Hippocampal formation (tissue), 2 donors: Measurements from ENCODE around the gene FOLR2.
"Not testable (repeated sequence)": the region's sequence is repeated elsewhere in the genome, so short reads cannot be mapped to it uniquely, and the experiment has no call there.

Source experiments
- DNase-seq, 2 donors: peaks; one replicate each; lab custom pipeline; 2025; lab: John Stamatoyannopoulos, UW

Gene FOLR2

GRCh38 chr11:72240461-72241290 is 24.1 kb downstream of the FOLR2 start:
- DNase-seq: no peak

DNA sequence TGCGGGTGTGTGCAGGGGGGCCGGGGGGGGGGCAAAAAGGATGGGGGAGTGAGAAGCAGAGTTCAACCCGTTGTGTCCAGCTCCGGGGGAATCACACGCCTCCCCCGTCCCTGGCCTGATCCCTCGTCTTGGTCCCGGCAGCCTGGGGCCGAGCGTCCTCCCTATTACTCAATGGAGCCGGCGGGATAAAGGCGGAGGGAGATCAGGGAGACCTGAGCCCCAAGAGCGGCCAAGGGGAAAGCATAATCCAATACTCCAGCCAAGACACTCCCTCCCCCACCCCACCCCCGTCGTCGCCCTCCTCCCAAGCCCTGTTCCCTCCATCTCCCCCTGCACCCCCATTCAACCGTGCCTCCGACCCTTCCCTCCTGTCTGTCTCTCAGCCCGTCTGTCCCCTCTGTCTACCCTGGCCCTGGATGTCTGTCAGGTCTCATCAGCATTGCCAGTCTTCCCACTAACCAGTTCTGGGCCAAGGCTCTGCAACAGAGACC is 24.7 kb downstream of the FOLR2 start:
- no peak for DNase-seq

DNA sequence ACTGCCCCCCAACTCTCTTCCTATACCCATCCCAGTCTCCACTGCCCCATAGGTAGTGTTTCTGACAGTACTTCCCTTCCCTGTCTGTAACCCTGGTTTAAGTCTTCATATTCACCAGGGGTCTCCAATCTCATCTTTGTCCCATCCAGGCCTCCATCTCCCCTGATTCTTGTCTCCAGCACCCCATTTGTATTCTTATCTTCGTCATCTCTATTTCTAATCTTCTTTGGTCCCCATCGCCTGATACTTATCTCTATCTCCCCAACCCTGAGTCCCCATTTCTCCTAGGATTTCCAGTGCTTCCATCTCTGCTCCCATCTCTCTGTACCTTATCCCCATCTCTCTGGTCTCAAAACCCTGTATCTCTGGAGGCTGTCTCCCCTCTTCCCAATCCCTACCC is 25.5 kb downstream of the FOLR2 start:
- no peak for DNase-seq

- no peak for DNase-seq
Observed at GRCh38 chr11:72243173-72244059, 26.8 kb downstream of the FOLR2 start.

DNA sequence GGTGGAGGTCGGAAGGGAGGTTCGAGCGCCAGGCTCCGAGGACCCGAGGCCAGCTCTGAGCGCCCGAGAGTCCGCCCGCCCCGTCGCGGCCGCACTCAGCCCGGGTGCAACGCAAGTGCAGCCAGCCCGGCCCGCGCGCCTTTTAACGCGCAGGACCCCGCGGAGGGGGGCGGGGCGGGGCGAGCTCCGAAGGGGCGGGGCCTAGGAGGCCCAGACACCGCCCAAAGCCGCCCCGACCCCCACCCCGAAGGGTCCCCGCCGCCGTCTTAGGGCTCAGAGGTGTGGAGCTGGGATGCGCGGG is 27.4 kb downstream of the FOLR2 start, which contains the start of gene PHOX2A:
Gene PHOX2A, minus strand, starts transcription at position 117 of the 301 bp plus-strand sequence. CDS start 172 bp downstream, outside the sequence.
- DNase-seq: no peak

DNA sequence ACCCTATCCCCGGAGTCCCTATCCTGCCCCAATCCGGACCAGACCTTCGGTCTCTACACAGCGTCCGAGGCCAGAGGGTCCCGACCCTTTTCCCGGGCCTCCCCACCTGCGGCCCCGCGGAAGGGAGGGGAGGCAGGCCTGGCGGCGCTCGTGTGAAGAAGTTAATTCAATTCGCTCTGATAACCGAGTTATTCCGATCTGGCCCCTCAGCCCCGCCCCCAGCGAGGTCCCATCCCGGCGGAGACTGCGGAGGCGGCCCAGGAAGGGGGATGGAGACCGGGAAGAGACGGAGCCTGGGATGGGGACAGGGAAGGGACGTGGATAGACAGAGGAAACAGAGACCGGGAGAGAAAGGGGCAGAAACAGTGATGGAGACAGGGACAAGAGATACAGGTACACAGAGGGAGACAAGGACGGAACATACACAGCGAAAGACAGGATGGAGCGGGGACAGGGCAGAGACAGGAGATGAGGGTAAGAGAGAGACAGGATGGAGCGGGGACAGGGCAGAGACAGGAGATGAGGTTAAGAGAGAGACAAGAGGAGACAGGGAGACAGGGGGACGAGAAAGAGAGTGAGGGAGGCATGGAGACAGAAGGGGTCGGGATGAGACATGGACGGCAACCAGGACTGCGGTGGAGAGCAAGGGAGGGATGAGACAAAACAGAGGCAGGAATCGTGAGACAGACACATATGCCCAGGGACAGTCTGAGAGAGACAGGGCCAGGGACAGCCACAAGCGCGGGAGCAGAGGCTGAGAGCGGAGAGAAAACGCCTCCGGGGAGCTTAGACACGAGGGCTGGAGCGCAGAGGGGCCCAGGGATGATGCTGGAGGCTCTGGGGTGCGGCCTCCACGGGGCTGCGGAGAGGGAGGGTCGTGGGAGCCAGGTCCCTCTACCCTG is 28.0 kb downstream of the FOLR2 start:
- no peak for DNase-seq

GRCh38 chr11:72245263-72245816 is 28.7 kb downstream of the FOLR2 start:
- no peak for DNase-seq

DNA sequence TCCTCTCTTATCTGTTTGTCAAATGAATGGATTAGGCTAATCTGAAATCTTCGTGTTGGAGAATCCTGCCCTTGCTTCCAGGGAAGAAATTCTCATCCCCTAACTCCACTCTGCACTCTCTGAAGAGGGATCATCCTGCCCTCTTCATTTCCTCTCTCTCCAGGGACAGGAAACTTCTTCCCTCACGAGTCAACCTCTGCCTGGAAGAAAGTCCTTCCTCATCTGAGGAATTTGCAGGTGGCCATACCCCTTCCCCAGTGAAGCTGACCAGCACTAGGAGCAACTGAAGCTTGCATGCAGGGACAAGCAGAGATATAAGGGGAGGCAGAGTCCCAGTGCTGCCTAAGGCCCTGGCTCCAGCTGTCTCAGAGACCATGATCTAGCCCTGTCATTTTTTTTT is 31.0 kb downstream of the FOLR2 start:
- DNase-seq: no peak

DNA sequence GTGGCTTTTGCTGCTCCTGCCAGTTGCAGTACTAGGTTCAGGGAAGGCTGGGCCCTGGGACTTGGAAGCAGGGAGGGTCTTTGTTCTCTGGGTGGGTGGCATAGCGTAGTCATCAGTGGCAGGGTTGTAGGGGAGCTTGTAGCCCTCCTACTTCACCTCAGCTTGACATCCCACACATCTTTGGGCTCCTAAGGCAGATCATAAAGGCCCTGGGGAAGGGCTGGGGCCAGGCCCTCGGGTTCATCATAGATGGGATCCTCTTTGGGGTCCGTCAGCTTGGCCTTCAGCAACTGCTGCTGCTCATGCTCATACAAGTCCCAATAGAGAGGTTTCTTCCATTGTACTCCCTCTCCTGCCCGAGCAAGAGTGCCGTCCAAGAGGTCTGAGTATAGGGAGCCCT is 33.4 kb downstream of the FOLR2 start:
- DNase-seq: no peak

DNA sequence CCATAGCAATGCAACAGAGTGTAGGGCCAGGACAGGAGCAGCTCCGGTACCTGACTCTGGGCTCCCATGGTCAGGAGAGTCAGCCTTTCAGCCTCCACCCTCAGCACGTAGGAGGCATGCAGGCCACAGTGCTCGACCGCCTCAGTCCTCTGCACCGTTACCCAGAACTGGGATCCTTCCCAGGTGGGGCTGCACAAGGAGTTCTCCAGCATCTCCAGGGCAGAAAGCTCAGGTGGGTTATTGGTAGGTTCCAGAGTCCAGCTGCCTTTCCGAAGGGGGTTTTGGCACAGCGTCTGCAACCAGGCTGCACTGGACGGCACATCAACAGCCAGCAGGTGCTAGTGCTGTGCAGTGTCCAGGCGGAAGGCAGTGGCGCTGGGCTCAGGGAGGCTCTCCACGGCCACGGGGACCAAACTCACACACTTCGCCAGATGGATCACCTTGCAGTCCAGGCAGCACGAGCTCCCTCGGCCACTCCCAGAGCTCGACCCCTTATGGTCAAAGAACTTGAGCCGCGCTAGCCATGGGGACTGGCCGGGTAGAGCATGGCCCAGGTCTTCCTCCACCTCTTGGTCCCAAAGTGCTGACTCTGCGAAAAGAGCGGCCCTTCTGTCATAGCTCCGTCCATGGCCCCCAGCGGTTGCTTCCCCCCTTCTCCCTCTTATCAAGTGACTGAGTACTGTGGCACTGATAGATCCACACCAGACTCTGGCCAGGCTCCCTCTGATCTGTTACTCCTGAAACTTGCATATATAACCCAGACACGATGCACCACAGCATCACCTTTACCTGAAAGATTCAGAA is 34.3 kb downstream of the FOLR2 start:
- DNase-seq: no peak

- DNase-seq: no peak
Observed at GRCh38 chr11:72251614-72252013, 35.0 kb downstream of the FOLR2 start.

- DNase-seq: no peak
Observed at GRCh38 chr11:72253392-72253791, 36.8 kb downstream of the FOLR2 start.

- no peak for DNase-seq
Observed at GRCh38 chr11:72254299-72254993, 37.9 kb downstream of the FOLR2 start.

DNA sequence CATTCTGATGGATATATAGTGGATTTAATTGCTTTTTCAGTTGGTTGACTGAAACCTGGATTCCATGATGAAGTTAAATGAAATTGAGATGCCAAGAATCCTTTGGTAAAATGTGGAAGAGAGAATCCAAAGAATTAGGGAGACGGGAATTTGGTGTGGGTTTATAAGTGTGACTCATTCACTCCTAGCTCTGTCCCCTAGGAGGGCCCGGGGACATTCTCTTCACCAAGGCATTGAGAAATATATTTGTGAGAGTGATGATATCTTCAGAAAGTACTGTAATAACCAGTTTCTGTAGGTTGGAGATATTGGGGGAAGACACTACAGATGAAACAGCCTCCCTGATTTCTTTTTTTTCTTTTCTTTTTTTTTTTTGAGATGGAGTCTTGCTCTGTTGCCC is 41.0 kb downstream of the FOLR2 start:
- DNase-seq: no peak

GRCh38 chr11:72259490-72259889 is 42.9 kb downstream of the FOLR2 start:
- DNase-seq: no peak

DNA sequence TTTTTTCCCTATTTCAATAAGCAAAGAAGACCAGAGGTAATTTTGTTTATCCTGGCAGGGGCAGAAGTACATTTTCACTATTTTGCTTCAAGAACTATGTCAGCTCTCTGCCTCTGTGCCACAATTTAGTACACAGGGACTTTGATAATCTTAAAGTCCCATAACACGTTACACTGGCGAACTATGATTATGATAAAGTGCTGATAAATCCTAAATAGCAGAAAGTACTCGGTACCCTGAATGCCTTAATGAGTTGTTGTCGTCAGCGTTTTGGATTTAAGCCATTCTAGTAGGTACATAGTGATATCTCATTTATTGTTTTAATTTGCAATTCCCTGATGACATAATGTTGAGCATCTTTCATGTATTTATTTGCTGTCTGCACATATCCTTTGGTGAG is 44.0 kb downstream of the FOLR2 start:
- no peak for DNase-seq

- DNase-seq: no peak
Observed at GRCh38 chr11:72263361-72263760, 46.8 kb downstream of the FOLR2 start.

GRCh38 chr11:72265951-72266350 is 49.4 kb downstream of the FOLR2 start:
- DNase-seq: no peak

DNA sequence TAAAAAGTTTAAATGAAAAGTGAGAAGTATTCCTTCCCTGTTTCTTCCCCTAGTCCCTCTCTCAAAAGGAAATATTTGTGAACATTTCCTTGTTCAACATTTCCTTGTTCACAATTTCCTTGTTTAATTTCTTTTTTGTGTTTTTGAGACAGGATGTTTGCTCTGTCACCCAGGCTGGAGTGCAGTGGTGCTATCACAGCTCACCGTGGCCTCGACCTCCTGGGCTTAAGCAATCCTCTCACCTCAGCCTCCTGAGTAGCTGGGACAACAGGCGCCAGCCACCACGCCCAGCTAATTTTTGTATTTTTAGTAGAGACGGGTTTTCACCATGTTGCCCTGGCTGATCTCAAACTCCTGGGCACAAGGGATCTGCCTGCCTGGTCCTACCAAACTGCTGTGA is 50.4 kb downstream of the FOLR2 start:
- DNase-seq: not testable (repeated sequence)

DNA sequence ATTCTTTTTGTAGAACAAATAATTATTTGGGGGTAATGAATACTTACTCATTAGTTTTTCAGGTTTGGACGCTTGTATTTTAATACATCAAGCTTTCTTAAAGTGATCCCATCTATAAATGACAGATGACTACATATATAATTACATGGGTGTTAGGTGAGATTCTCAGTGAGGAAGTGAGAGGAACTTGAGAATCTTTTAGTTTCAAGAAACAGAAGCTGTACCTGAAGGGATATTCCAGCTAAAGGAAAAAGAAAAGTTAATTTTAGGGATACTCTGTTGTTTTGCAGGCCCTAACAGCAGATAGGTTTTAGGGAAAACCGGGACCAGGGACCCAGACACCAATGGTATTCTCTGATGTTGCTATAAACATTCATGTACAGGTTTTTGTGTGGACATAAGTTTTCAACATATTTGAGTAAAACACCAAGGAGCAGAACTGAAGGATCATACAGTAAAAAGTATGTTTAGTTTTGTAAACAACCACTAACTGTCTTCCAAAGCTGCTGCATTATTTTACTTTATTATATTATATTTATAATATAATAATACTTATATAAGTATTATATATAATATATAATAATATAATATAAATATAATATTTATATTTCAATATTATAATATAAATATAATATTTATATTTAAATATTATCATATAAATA is 51.5 kb downstream of the FOLR2 start:
- DNase-seq: no peak
